ENCODE data around the gene TRIP6.
A peak's percentile ranks its signal among the peaks of the same experiment; 100 is the strongest.
"Not testable (repeated sequence)": the region's sequence is repeated elsewhere in the genome, so short reads cannot be mapped to it uniquely, and the experiment has no call there.

TRIP6 gene

GRCh38 chr7:100837099-100837836 is 29.9 kb upstream of the TRIP6 start:
- peak; percentile 84 for DNase-seq

GRCh38 chr7:100839361-100839760 is 27.8 kb upstream of the TRIP6 start:
- no peak for DNase-seq

- no peak for DNase-seq
Observed at GRCh38 chr7:100840470-100841100, 26.6 kb upstream of the TRIP6 start.

GRCh38 chr7:100847360-100847759 is 19.8 kb upstream of the TRIP6 start:
- no peak for DNase-seq

GRCh38 chr7:100852048-100852872 is 14.9 kb upstream of the TRIP6 start, which contains the start of gene SLC12A9:
SLC12A9 (plus strand) TSS chr7:100852713; CDS start chr7:100854198, 1,485 bp downstream.
- peak; percentile 78 for DNase-seq

GRCh38 chr7:100854146-100854895 is 12.9 kb upstream of the TRIP6 start:
- DNase-seq: no peak

GRCh38 chr7:100854899-100855298 is 12.3 kb upstream of the TRIP6 start:
- DNase-seq: not testable (repeated sequence)

GRCh38 chr7:100855515-100855914 is 11.7 kb upstream of the TRIP6 start:
- DNase-seq: no peak

- no peak for DNase-seq
Observed at GRCh38 chr7:100856871-100857282, 10.3 kb upstream of the TRIP6 start.

- no peak for DNase-seq
Observed at GRCh38 chr7:100859856-100860255, 7.3 kb upstream of the TRIP6 start.

GRCh38 chr7:100860702-100861615 is 6.2 kb upstream of the TRIP6 start:
- DNase-seq: no peak

GRCh38 chr7:100861616-100861985 is 5.6 kb upstream of the TRIP6 start:
- no peak for DNase-seq

- no peak for DNase-seq
Observed at GRCh38 chr7:100863406-100863950, 3.7 kb upstream of the TRIP6 start.

- DNase-seq: no peak
Observed at GRCh38 chr7:100864263-100864845, 2.8 kb upstream of the TRIP6 start.

GRCh38 chr7:100865372-100865911 is 1.7 kb upstream of the TRIP6 start:
- DNase-seq: no peak

GRCh38 chr7:100865938-100866728 is 1.1 kb upstream of the TRIP6 start:
- DNase-seq: no peak

GRCh38 chr7:100866729-100867039 is 503 bp upstream of the TRIP6 start:
- no peak for DNase-seq

GRCh38 chr7:100867776-100868485 is 744 bp downstream of the TRIP6 start:
- no peak for DNase-seq

- no peak for DNase-seq
Observed at GRCh38 chr7:100873599-100874299, 6.6 kb downstream of the TRIP6 start.

Data from CD4-positive, alpha-beta T cell treated with Interleukin-4 for 4 hours (primary cell).